GM08714 (cell line): ENCODE data around the gene EIPR1.

Experiments
- H3K4me3 ChIP-seq: fragments of 200-500 bp; sonication (Bioruptor generic); 2 replicates; pipeline ENCODE4 v1.5.1; 2014; ENCODE audit warnings: mild to moderate bottlenecking, low read length, inconsistent platforms
- ZNF274 ChIP-seq: IDR thresholded peaks from 2 replicates; pipeline ENCODE4 v1.6.1; 2012; ENCODE audit warnings: mild to moderate bottlenecking, low read depth, low read length

Gene EIPR1

DNA sequence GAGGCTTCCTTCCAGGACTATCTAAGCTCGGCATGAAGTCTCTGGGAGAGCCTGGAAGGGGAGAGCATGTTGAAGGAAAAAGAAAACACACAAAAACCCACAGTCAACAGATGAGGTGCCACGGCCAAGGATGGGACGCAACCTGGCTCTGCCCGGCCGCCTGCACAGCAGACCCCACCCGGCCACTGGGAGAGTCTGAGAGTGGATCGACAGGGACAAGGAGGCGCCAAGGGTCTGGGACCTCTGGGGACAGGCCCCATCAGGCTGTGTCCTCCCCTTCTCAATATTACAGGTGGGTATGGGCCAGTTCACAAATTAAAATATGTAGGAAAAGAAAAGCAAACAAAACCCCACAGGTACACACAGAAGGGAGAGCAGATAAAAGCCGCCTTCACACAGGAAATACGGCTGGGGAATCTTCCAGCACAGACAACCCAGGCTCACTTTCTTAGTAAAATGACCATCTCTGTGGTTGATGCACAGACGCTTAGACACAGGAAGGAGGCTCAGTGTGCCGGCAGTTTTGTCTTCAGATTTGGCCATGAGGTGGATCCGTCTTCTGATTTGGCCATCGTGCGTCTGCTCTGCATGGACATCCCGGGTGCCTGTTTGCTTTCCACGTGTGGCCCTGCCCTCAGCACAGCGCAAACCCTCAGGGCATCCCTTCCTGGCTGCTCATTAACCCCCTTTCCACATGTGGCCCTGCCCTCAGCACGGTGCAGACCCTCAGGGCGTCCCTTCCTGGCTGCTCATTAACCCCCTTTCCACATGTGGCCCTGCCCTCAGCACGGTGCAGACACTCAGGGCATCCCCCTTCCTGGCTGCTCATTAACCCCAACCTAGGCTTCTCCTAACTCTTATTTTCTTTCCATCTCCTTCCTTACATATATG is 138.4 kb downstream of the EIPR1 start:
- no peak overlapping the region for H3K4me3 ChIP-seq
- TF ChIP-seq ZNF274: no peak

DNA sequence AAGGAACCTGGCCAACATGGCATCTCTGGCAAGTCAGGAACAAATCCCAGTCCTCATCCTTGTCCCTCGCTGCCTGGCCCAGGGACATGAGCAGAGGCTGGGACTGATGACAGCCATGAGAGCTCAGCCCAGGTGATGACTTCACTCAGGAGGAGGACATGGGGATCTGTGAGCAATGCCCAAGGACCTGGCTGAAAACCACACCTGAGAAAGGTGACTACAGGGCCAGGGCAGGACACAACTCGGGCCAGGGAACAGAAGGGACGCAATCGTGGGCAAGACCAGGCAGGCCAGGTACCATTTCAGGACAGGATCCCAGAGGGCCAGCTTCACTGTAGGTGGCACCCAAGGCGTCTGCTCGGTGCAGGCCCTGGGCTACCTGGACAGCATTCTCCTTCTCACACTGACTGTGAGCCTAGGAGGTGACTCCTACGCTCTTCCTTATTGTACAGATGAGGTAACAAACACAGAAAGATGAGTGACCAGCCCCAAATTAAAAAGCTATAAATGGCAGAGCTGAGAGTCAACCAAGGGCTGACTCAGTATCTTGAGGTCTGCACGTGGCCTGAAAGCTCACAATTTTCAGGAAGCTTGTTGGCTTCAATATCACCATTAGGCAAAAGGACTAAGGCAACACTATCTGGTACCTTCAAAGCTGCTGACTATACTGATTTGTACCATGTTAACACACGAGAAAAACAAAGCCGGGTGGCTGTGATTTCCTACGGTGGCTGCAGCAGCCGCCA is 141.1 kb downstream of the EIPR1 start:
- no peak for TF ChIP-seq ZNF274
- no peak overlapping the region for H3K4me3 ChIP-seq

DNA sequence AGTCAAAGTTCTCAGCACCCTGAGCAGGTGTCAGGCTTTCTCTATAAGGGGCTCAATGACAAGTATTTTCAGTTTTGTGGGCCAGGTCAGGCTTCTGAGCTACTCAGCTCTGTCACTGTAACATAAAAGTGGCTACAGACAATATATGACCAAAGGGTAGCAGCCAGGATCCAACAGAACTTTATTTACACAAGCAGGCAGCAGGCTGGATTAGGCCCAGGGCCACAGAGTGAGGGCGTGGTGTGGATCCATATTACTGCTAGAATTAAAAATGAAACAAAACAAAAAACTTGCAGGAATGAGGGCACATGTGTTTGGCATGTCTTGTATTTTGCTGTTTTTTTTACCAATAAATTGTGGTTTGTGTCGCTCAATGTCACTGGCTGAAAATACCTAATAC is 143.7 kb downstream of the EIPR1 start:
- no peak overlapping the region for H3K4me3 ChIP-seq
- TF ChIP-seq ZNF274: no peak

DNA sequence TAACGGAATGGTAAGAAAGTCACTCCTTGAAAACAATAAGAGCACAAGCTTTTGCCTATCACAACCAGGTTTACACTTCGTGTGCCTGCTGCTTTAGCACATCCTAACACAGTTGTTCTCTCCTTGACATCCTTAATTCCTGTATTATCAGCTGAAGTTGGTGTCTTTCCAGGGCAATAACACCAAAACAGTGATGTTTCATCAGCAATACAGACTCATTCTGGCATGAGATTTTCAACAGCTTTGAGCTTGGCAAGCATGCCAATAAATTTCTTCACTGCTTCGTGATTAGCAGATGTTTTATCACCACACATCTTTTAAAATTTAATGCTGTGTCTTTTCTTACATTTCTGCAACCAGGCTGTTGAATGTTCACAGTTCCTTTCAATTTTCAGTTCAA is 148.4 kb downstream of the EIPR1 start:
- TF ChIP-seq ZNF274: no peak
- no peak overlapping the region for H3K4me3 ChIP-seq

DNA sequence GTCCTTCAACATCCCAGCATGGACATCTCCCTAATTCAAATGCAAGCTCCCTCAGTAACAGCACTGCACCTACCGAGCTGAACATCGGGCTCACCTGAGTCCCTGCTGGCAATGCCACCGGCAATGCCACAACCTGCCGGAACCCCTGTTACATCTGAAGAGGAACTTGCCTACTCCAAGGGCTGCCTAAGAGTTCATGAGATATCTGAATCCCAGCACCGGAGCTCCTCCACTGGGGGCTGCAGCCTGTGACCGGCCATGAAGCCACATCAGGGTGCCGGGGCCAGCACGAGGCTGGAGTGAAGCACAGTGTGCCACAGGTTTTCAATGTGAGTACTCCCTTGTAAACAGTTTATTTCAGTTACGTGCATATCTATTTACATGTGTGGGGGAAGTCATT is 152.9 kb downstream of the EIPR1 start:
- no peak for TF ChIP-seq ZNF274
- no peak overlapping the region for H3K4me3 ChIP-seq

DNA sequence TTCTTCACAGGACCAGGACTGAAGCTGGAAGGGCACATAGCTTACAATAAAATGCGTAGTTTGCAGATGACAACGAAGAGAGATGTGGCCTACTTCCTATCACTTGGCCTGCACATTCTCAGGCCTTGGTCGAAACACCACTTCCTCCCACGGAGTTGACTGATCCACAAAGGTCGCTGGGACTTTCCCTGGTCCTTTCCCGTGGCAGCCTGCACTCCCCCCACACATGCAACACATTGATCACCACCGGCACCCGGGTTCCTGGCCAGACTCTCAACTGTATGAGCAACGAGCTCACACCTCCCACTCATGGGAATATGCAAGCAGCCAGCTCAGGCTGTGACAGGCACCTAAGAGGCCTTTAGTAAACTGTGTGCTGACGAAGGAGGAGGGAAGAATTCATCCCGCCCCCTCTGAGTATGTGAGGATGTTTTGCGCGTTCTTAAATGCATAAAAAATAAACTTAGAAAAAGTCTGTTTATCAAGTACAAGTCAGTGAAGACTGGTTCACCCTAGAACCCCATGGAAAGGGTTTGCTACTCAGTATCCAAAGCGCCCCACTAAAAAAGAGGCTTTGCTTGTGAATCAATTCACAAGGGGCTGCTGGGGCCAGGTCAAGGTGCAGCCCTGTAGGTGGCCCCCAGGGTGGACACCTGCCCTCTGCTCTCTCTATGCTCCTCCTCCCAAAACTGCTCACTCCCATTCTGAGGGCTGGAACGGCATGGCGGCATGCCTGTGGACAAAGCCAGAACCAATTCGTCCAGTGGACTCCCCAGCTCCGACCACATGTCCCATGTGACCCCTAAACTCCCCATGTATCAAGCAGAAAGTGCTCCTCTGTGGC is 154.3 kb downstream of the EIPR1 start:
- TF ChIP-seq ZNF274: no peak
- H3K4me3 ChIP-seq: no peak overlapping the region; the same call in 1 of the 2 replicates

DNA sequence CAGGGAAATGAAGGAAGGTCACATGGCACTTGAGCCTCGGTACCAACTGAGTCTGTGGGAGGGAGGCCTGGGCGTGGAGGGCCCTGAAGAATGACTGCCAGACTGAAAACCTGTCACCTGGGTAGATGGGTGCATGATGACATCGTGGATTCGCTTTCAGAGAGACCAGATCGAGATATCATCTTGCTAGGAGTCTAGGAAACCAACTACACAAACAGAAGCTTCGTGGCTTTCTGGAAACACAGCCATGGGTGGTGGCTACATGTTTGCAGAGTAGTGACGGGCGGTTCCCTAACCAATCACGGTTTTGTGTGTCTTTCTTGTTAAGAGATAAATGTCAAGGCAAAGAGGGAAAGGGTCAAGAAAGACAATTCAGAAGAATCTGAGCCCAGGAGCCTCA is 155.0 kb downstream of the EIPR1 start:
- TF ChIP-seq ZNF274: no peak

DNA sequence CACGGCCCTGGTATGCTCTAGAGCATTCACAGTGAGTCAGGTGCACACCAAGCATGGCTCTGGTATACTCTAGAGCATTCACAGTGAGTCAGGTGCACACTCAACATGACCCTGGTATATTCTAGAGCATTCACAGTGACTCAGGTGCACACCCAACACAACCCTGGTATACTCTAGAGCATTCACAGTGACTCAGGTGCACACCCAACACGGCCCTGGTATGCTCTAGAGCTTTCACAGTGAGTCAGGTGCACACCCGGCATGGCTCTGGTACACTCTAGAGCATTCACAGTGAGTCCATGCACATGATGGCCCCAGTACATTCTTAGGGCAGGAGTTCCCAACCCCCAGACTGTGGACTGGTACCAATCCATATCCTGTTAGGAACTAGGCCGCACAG is 158.1 kb downstream of the EIPR1 start:
- TF ChIP-seq ZNF274: no peak

More for the DNA sequence above, 155.0 kb downstream of the EIPR1 start:
- H3K4me3 ChIP-seq: no peak overlapping the region; the same call in 1 of the 2 replicates

DNA sequence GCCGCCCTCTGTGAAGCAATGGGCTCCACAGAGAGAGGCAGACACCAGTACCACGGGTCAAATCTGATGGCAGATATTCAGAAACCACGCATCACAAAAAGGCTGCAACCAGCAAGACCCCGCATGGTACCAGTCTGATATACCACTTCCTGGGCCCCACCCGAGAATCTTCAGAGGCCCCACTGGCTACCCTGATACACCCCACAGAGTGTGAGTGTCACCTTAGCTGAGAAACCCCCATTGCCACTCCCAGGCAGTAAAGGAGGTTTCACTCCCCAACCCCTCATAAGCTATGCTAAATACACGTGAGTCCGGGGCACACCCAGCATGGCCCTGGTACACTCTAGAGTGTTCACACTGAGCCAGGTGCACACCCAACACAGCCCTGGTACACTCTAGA is 160.0 kb downstream of the EIPR1 start:
- TF ChIP-seq ZNF274: no peak
- no peak overlapping the region for H3K4me3 ChIP-seq

More for the DNA sequence above, 158.1 kb downstream of the EIPR1 start:
- H3K4me3 ChIP-seq: no peak overlapping the region

DNA sequence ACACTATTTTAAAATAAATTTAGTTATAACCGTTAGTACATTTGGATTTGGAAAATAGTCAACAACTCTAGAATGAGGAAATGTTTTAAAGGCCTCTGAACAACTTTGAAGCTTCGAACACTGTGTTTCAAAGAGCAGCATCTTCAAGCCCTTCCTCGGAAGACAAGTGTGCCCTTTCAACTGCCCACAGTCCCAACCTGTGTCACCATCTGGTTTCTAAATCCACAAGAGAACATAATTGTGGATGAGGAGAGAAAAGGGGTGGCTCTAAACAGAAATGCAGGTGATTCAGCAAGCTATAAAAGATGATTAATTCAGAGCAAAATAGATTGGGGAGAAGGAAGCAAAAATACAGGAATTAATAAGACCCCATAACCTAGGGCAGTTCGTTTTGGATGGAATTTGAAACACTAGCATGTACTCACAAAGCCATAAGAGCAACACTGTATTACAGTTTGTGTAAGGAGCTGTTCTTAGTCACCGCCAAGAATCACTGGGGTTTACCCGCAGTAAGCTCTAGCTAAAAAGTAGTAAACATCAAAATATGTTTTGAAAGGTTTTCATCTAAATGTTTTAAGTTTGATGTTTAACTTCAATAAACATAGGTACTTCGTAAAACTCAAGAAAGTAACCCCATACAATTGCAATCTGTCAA is 160.7 kb downstream of the EIPR1 start:
- no peak for TF ChIP-seq ZNF274
- H3K4me3 ChIP-seq: no peak overlapping the region

DNA sequence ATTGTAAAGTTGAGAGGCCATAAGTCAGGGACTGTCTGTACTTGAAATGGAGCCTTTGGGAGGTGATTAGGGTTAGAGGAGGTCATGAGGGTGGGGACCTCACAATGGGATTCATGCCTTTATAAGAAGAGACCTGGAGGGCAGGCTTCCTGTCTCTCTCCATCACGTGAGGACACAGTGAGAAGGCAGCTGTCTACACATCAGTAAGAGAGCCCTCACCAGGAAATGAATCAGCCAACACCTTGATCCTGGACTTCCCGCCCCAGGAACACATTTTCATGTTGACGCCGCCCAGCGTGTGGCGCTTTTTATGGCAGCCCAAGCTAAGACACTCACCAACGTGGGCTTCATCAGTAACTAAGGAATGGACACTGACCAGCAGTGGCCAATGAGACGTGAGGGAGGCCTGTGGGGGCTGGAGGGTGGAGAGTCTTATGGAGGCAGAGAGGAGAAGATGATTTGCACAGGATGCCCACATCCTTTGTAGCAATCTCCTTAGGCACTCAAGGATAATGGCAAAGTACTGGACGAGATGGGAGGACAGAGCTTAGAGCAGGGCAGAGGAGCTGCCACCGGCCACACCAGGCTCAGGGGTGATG is 162.7 kb downstream of the EIPR1 start:
- no peak for TF ChIP-seq ZNF274
- H3K4me3 ChIP-seq: no peak overlapping the region

DNA sequence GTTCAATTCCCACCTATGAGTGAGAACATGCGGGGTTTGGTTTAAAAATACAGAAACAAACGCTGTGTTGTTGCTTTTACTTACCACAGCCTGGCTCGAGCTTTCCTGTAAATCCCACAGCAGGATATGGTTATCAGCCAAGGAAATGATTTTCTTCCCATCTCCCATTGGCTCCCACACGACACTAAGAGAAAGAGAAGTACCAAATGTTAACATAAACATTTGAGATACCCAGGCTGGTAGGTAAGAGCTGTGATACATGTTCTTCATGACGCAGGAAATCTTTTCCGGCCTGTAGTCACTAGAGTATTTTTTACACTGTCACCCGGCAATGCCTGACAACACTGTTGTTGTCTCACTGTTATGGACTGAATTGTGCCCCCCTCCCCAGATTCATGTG is 163.6 kb downstream of the EIPR1 start:
- no peak overlapping the region for H3K4me3 ChIP-seq
- no peak for TF ChIP-seq ZNF274

DNA sequence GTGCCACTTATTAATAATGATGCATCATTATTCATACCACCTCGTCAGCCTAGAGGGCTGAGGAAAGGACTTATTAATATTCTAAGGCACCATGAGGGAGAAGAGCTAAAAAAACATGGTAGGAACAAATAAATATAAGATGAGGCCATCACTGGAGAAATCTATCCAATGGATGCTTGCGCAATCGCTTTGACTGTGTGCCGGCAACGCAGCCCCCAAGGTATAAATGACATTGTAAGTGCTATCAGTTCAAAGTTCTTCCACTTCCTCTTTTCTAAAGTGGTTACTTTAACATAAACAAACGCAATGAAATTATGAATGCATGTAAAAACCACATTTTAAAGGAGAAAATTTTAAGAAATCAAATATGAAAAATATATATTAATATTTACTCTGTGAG is 164.6 kb downstream of the EIPR1 start:
- no peak overlapping the region for H3K4me3 ChIP-seq
- TF ChIP-seq ZNF274: no peak
